Measurements from ENCODE around the gene TEF. TPM values are rescaled to one million over a fixed set of nuclear protein-coding genes. Genes with fewer than 3 reads are reported as not detected.

TEF gene
- total RNA-seq, 1 donor from 2014 or later: 11.4 TPM

- no peak for DNase-seq (ENCODE audit: low spot score, unreplicated experiment)
- Mint-ChIP-seq H3K4me3 (ENCODE audit: low read depth) (no peak overlapping the region), H3K36me3 (ENCODE audit: insufficient read depth) (no peaks in the 10 kb centered on the region), H3K27ac (no peak overlapping the region), H3K4me1 (ENCODE audit: low read depth) (peaks cover 10% of the 10 kb centered on the region), H3K9me3 (ENCODE audit: low read depth) (no peaks in the 10 kb centered on the region), H3K27me3 (peaks cover 3% of the 10 kb centered on the region)
- no peak for TF ChIP-seq CTCF (IDR thresholded peaks at IDR 0.05; ENCODE audit: unreplicated experiment)
Observed at GRCh38 chr22:41367680-41368542, 13.8 kb upstream of the TEF start.

- H3K9me3 Mint-ChIP-seq (ENCODE audit: low read depth): no peaks in the 10 kb centered on the region
- DNase-seq (ENCODE audit: low spot score, unreplicated experiment): no peak
- no peak overlapping the region for H3K4me3 Mint-ChIP-seq (ENCODE audit: low read depth)
- TF ChIP-seq CTCF (IDR thresholded peaks at IDR 0.05; ENCODE audit: unreplicated experiment): no peak
- H3K27me3 Mint-ChIP-seq: peaks cover 3% of the 10 kb centered on the region
- H3K27ac Mint-ChIP-seq: no peak overlapping the region
- H3K36me3 Mint-ChIP-seq (ENCODE audit: insufficient read depth): no peaks in the 10 kb centered on the region
- peaks cover 9% of the 10 kb centered on the region for H3K4me1 Mint-ChIP-seq (ENCODE audit: low read depth)
Observed at GRCh38 chr22:41368543-41369423, 13.0 kb upstream of the TEF start.

- DNase-seq (ENCODE audit: low spot score, unreplicated experiment): no peak
- Mint-ChIP-seq H3K27me3 (peaks cover 3% of the 10 kb centered on the region), H3K4me1 (ENCODE audit: low read depth) (peaks cover 9% of the 10 kb centered on the region), H3K36me3 (ENCODE audit: insufficient read depth) (no peaks in the 10 kb centered on the region), H3K27ac (no peak overlapping the region), H3K9me3 (ENCODE audit: low read depth) (no peaks in the 10 kb centered on the region), H3K4me3 (ENCODE audit: low read depth) (no peak overlapping the region)
- TF ChIP-seq CTCF (IDR thresholded peaks at IDR 0.05; ENCODE audit: unreplicated experiment): no peak
Observed at GRCh38 chr22:41369424-41369745, 12.4 kb upstream of the TEF start.

- H3K27me3 Mint-ChIP-seq: peaks cover 6% of the 10 kb centered on the region
- no peak for DNase-seq (ENCODE audit: low spot score, unreplicated experiment)
- peaks cover 9% of the 10 kb centered on the region for H3K4me1 Mint-ChIP-seq (ENCODE audit: low read depth)
- H3K27ac Mint-ChIP-seq: no peak overlapping the region
- no peak overlapping the region for H3K4me3 Mint-ChIP-seq (ENCODE audit: low read depth)
- H3K9me3 Mint-ChIP-seq (ENCODE audit: low read depth): no peaks in the 10 kb centered on the region
- TF ChIP-seq CTCF (IDR thresholded peaks at IDR 0.05; ENCODE audit: unreplicated experiment): no peak
- H3K36me3 Mint-ChIP-seq (ENCODE audit: insufficient read depth): no peaks in the 10 kb centered on the region
Observed at GRCh38 chr22:41369837-41370236, 11.9 kb upstream of the TEF start.

GRCh38 chr22:41377846-41378245 is 3.9 kb upstream of the TEF start:
- no peak for TF ChIP-seq CTCF (IDR thresholded peaks at IDR 0.05; ENCODE audit: unreplicated experiment)
- Mint-ChIP-seq H3K9me3 (ENCODE audit: low read depth) (no peaks in the 10 kb centered on the region), H3K4me3 (ENCODE audit: low read depth) (no peak overlapping the region), H3K27ac (no peak overlapping the region), H3K36me3 (ENCODE audit: insufficient read depth) (no peaks in the 10 kb centered on the region), H3K27me3 (peaks cover 7% of the 10 kb centered on the region), H3K4me1 (ENCODE audit: low read depth) (peaks cover 7% of the 10 kb centered on the region)
- no peak for DNase-seq (ENCODE audit: low spot score, unreplicated experiment)
